ENCODE data around the gene MS4A18.

Gene MS4A18

DNA sequence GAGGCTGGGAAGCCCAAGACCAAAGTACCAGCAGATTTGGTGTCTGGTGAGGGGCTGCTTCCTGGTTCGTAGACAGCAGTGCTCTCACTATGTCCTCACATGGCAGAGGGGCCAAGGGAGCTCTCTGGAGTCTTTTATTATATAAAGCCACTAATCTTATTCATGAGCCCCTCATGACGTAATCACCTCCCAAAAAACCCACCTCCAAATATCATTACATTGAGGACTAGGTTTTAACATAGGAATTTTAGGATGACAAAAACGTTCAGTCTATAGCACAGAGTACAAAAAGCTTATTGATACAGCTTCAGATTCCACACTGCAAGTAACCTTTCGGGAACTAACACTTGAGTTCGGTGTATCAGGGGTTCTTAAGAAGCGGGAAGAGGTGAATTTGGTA is 4.1 kb upstream of the MS4A18 start:
- Histone ChIP-seq H3K9me3 (ENCODE audit: insufficient read depth, low read length, severe bottlenecking) (peaks cover 14% of the 10 kb centered on the region), H3K36me3 (ENCODE audit: insufficient read depth, low read length) (no peaks in the 10 kb centered on the region), H2AFZ (ENCODE audit: low read depth, low read length) (no peak overlapping the region), H3K27me3 (ENCODE audit: insufficient read depth, low read length, poor library complexity) (no peaks in the 10 kb centered on the region), H4K20me1 (ENCODE audit: insufficient read depth, low read length) (no peaks in the 10 kb centered on the region), H3K9ac (ENCODE audit: low read depth, low read length) (no peak overlapping the region), H3K27ac (ENCODE audit: low read length) (no peak overlapping the region), H3K4me1 (ENCODE audit: insufficient read depth, low read length) (no peaks in the 10 kb centered on the region), H3K4me3 (ENCODE audit: low read depth in 1 of 2, low read length in 2 of 2) (no peak overlapping the region), H3K79me2 (ENCODE audit: insufficient read depth, low read length) (no peaks in the 10 kb centered on the region), H3K4me2 (ENCODE audit: insufficient read depth, low read length) (no peak overlapping the region)
- TF ChIP-seq EZH2 (IDR thresholded peaks at IDR 0.05; ENCODE audit: borderline replicate concordance, low read depth, low read length, severe bottlenecking) (no peak), CTCF (IDR thresholded peaks at IDR 0.05; ENCODE audit: borderline replicate concordance, extremely low read depth, low read length, poor library complexity, severe bottlenecking) (no peak)
- DNase-seq (no peak), ATAC-seq (ENCODE audit: insufficient read depth, low read depth) (no peak)

- Histone ChIP-seq H3K27me3 (ENCODE audit: insufficient read depth, low read length, poor library complexity) (peaks cover 3% of the 10 kb centered on the region), H3K27ac (ENCODE audit: low read length) (no peak overlapping the region), H3K79me2 (ENCODE audit: insufficient read depth, low read length) (no peaks in the 10 kb centered on the region), H3K4me3 (ENCODE audit: low read depth in 1 of 2, low read length in 2 of 2) (no peak overlapping the region), H3K9ac (ENCODE audit: low read depth, low read length) (no peak overlapping the region), H3K4me2 (ENCODE audit: insufficient read depth, low read length) (no peak overlapping the region), H2AFZ (ENCODE audit: low read depth, low read length) (no peak overlapping the region), H3K4me1 (ENCODE audit: insufficient read depth, low read length) (no peaks in the 10 kb centered on the region), H3K9me3 (ENCODE audit: insufficient read depth, low read length, severe bottlenecking) (no peaks in the 10 kb centered on the region), H3K36me3 (ENCODE audit: insufficient read depth, low read length) (no peaks in the 10 kb centered on the region), H4K20me1 (ENCODE audit: insufficient read depth, low read length) (no peaks in the 10 kb centered on the region)
- ATAC-seq (ENCODE audit: insufficient read depth, low read depth): no peak
- DNase-seq: no peak
- no peak for TF ChIP-seq EZH2 (IDR thresholded peaks at IDR 0.05; ENCODE audit: borderline replicate concordance, low read depth, low read length, severe bottlenecking)
Measured at GRCh38 chr11:60725592-60725991, 1.1 kb downstream of the MS4A18 start.

- H3K27me3 ChIP-seq (ENCODE audit: insufficient read depth, low read length, poor library complexity): peaks cover 7% of the 10 kb centered on the region
- no peaks in the 10 kb centered on the region for H3K4me1 ChIP-seq (ENCODE audit: insufficient read depth, low read length)
- no peak for TF ChIP-seq CTCF (IDR thresholded peaks at IDR 0.05; ENCODE audit: borderline replicate concordance, extremely low read depth, low read length, poor library complexity, severe bottlenecking)
- no peak for TF ChIP-seq EZH2 (IDR thresholded peaks at IDR 0.05; ENCODE audit: borderline replicate concordance, low read depth, low read length, severe bottlenecking)
- H3K4me3 ChIP-seq (ENCODE audit: low read depth in 1 of 2, low read length in 2 of 2): no peak overlapping the region
- no peak for DNase-seq
- no peak overlapping the region for H3K9ac ChIP-seq (ENCODE audit: low read depth, low read length)
- no peak overlapping the region for H3K27ac ChIP-seq (ENCODE audit: low read length)
- H4K20me1 ChIP-seq (ENCODE audit: insufficient read depth, low read length): no peaks in the 10 kb centered on the region
- no peaks in the 10 kb centered on the region for H3K36me3 ChIP-seq (ENCODE audit: insufficient read depth, low read length)
- ATAC-seq (ENCODE audit: insufficient read depth, low read depth): no peak
- no peak overlapping the region for H3K4me2 ChIP-seq (ENCODE audit: insufficient read depth, low read length)
- no peaks in the 10 kb centered on the region for H3K79me2 ChIP-seq (ENCODE audit: insufficient read depth, low read length)
- H2AFZ ChIP-seq (ENCODE audit: low read depth, low read length): no peak overlapping the region
- no peaks in the 10 kb centered on the region for H3K9me3 ChIP-seq (ENCODE audit: insufficient read depth, low read length, severe bottlenecking)
Measured at GRCh38 chr11:60731586-60731985, 7.1 kb downstream of the MS4A18 start.

- no peak overlapping the region for H2AFZ ChIP-seq (ENCODE audit: low read depth, low read length)
- no peak overlapping the region for H3K4me2 ChIP-seq (ENCODE audit: insufficient read depth, low read length)
- DNase-seq (no peak), ATAC-seq (ENCODE audit: insufficient read depth, low read depth) (no peak)
- no peaks in the 10 kb centered on the region for H3K79me2 ChIP-seq (ENCODE audit: insufficient read depth, low read length)
- H3K4me3 ChIP-seq (ENCODE audit: low read depth in 1 of 2, low read length in 2 of 2): no peak overlapping the region
- H4K20me1 ChIP-seq (ENCODE audit: insufficient read depth, low read length): no peaks in the 10 kb centered on the region
- H3K9ac ChIP-seq (ENCODE audit: low read depth, low read length): no peak overlapping the region
- no peaks in the 10 kb centered on the region for H3K4me1 ChIP-seq (ENCODE audit: insufficient read depth, low read length)
- H3K27ac ChIP-seq (ENCODE audit: low read length): no peak overlapping the region
- TF ChIP-seq EZH2 (IDR thresholded peaks at IDR 0.05; ENCODE audit: borderline replicate concordance, low read depth, low read length, severe bottlenecking) (no peak), CTCF (IDR thresholded peaks at IDR 0.05; ENCODE audit: borderline replicate concordance, extremely low read depth, low read length, poor library complexity, severe bottlenecking) (no peak)
- peaks cover 7% of the 10 kb centered on the region for H3K27me3 ChIP-seq (ENCODE audit: insufficient read depth, low read length, poor library complexity)
- no peaks in the 10 kb centered on the region for H3K9me3 ChIP-seq (ENCODE audit: insufficient read depth, low read length, severe bottlenecking)
- H3K36me3 ChIP-seq (ENCODE audit: insufficient read depth, low read length): no peaks in the 10 kb centered on the region
Measured at GRCh38 chr11:60734279-60734678, 9.8 kb downstream of the MS4A18 start.
